IMR-90 (cell line): Measurements from ENCODE around the gene MOB1B. TPM values are rescaled to one million over a fixed set of nuclear protein-coding genes. Genes with fewer than 3 reads are reported as not detected.

ENCODE experiments used
- ATAC-seq: fragments of 200-7000 bp; cut with Tn5 transposase; 2 replicates; pipeline ENCODE4 v1.9.1; 2020; ENCODE audit warnings: low read depth, mild to moderate bottlenecking, moderate library complexity
- BruUV-seq: library from RNA; stranded (reverse); fragments of 400-500 nt; replicated peaks from 2 replicates; lab custom pipeline; 2021; lab: Mats Ljungman, UMichigan
- CTCF ChIA-PET: fragments of 300-600 bp; formaldehyde crosslinking; extraction: SDS; loops from one replicate; lab custom pipeline; 2021; ENCODE audit warnings: antibody characterized with exemption; lab: Yijun Ruan, JAX
- POLR2A ChIA-PET: fragments of 300-600 bp; sonication (Branson Sonifier 250); formaldehyde crosslinking; loops from one replicate; lab custom pipeline; 2022; ENCODE audit warnings: antibody characterized with exemption; ENCODE audit not compliant: unreplicated experiment; lab: Charles Lee
- DNase-seq: peaks from one replicate; pipeline ENCODE4 v3.0.0; 2013
- H2AFZ ChIP-seq: replicated peaks from 2 replicates; pipeline ENCODE3; 2013; ENCODE audit warnings: low read length, mild to moderate bottlenecking; ENCODE audit not compliant: poor library complexity
- H2AK5ac ChIP-seq: 2 replicates; pipeline ENCODE4 v1.6.1; 2013; ENCODE audit warnings: low read depth, low read length, inconsistent platforms
- H2AK9ac ChIP-seq: replicated peaks from 2 replicates; pipeline ENCODE3; 2013; ENCODE audit warnings: mild to moderate bottlenecking, low read depth, low read length, moderate library complexity; ENCODE audit not compliant: poor library complexity
- H2BK120ac ChIP-seq: 2 replicates; pipeline ENCODE4 v1.6.1; 2013; ENCODE audit warnings: low read depth, low read length, inconsistent platforms
- H2BK15ac ChIP-seq: 3 replicates; pipeline ENCODE4 v1.6.1; 2013; ENCODE audit warnings: low read depth, low read length, inconsistent platforms
- H2BK20ac ChIP-seq: 2 replicates; pipeline ENCODE4 v1.6.1; 2013; ENCODE audit warnings: low read depth, mild to moderate bottlenecking, inconsistent platforms, low read length, moderate library complexity
- H2BK5ac ChIP-seq: 2 replicates; pipeline ENCODE4 v1.6.1; 2013; ENCODE audit warnings: mild to moderate bottlenecking, low read depth, low read length, inconsistent platforms; ENCODE audit not compliant: poor library complexity, severe bottlenecking
- H3K14ac ChIP-seq: replicated peaks from 2 replicates; pipeline ENCODE4 v1.6.1; 2013; ENCODE audit warnings: low read depth, low read length, inconsistent platforms
- H3K18ac ChIP-seq: 2 replicates; pipeline ENCODE4 v1.6.1; 2013; ENCODE audit warnings: low read depth, low read length, control low read depth
- H3K23ac ChIP-seq: 2 replicates; pipeline ENCODE4 v1.6.1; 2013; ENCODE audit warnings: low read depth, low read length, inconsistent platforms
- H3K27ac ChIP-seq: 2 replicates; pipeline ENCODE4 v1.5.1; 2013; ENCODE audit warnings: mild to moderate bottlenecking, control low read depth, low read length; ENCODE audit not compliant: insufficient read depth
- H3K27me3 ChIP-seq: 2 replicates; pipeline ENCODE4 v1.6.1; 2013; ENCODE audit warnings: low read length; ENCODE audit not compliant: control insufficient read depth, insufficient read depth
- H3K36me3 ChIP-seq: 2 replicates; pipeline ENCODE4 v1.6.1; 2013; ENCODE audit warnings: low read length, mixed read lengths; ENCODE audit not compliant: control insufficient read depth, insufficient read depth
- H3K4ac ChIP-seq: 2 replicates; pipeline ENCODE4 v1.6.1; 2013; ENCODE audit warnings: low read depth, low read length, inconsistent platforms
- H3K4me1 ChIP-seq: 2 replicates; pipeline ENCODE4 v1.6.1; 2013; ENCODE audit warnings: low read length, mixed read lengths; ENCODE audit not compliant: control insufficient read depth, insufficient read depth
- H3K4me2 ChIP-seq: 2 replicates; pipeline ENCODE4 v1.6.1; 2013; ENCODE audit warnings: low read depth, mild to moderate bottlenecking, control low read depth, low read length, moderate library complexity
- H3K4me3 ChIP-seq: 2 replicates; pipeline ENCODE4 v1.5.1; 2013; ENCODE audit warnings: low read depth, mild to moderate bottlenecking, control low read depth, low read length, moderate library complexity; ENCODE audit not compliant: insufficient read depth
- H3K56ac ChIP-seq: 2 replicates; pipeline ENCODE4 v1.6.1; 2013; ENCODE audit warnings: low read length, inconsistent platforms; ENCODE audit not compliant: insufficient read depth; ENCODE audit errors: extremely low read depth
- H3K79me1 ChIP-seq, 2 experiments: 2 replicates each; pipeline ENCODE4 v1.6.1; 2013; ENCODE audit warnings: low read length in 2 of 2, inconsistent platforms in 1 of 2, low read depth in 1 of 2
- H3K9ac ChIP-seq: 2 replicates; pipeline ENCODE4 v1.6.1; 2013; ENCODE audit warnings: low read depth, low read length, control low read depth
- H3K9me1 ChIP-seq: 2 replicates; pipeline ENCODE4 v1.6.1; 2013; ENCODE audit warnings: low read length, inconsistent platforms; ENCODE audit not compliant: insufficient read depth
- H3K9me3 ChIP-seq: 2 replicates; pipeline ENCODE4 v1.6.1; 2013; ENCODE audit warnings: low read length; ENCODE audit not compliant: control insufficient read depth, insufficient read depth
- H4K20me1 ChIP-seq: 2 replicates; pipeline ENCODE4 v1.6.1; 2013; ENCODE audit warnings: low read length, inconsistent platforms; ENCODE audit not compliant: insufficient read depth
- H4K5ac ChIP-seq: 2 replicates; pipeline ENCODE4 v1.6.1; 2013; ENCODE audit warnings: mild to moderate bottlenecking, low read depth, low read length, control low read depth
- H4K8ac ChIP-seq, 2 experiments: 2 replicates each; pipeline ENCODE4 v1.6.1; 2013; ENCODE audit warnings: low read depth in 2 of 2, low read length in 2 of 2, control low read depth in 1 of 2, inconsistent platforms in 1 of 2
- H4K91ac ChIP-seq: 2 replicates; pipeline ENCODE4 v1.6.1; 2013; ENCODE audit warnings: low read depth, low read length, inconsistent platforms; ENCODE audit not compliant: insufficient read depth
- BHLHE40 ChIP-seq: fragments of 150-350 bp; IDR thresholded peaks from 2 replicates; pipeline ENCODE4 v1.6.1; 2016; ENCODE audit warnings: mild to moderate bottlenecking, low read depth, low read length
- CEBPB ChIP-seq: IDR thresholded peaks from 2 replicates; pipeline ENCODE4 v1.6.1; 2012; ENCODE audit warnings: low read depth, low read length, improper control_type of control experiment
- CHD1 ChIP-seq: IDR thresholded peaks from 2 replicates; pipeline ENCODE4 v1.6.1; 2012; ENCODE audit warnings: low read depth, low read length, improper control_type of control experiment
- FOS ChIP-seq: fragments of 150-350 bp; IDR thresholded peaks from 2 replicates; pipeline ENCODE4 v1.6.1; 2016; ENCODE audit warnings: low read depth, low read length
- MAFK ChIP-seq: IDR thresholded peaks from 2 replicates; pipeline ENCODE4 v1.6.1; 2012; ENCODE audit warnings: low read depth, low read length, improper control_type of control experiment
- MAZ ChIP-seq: IDR thresholded peaks from 2 replicates; pipeline ENCODE4 v1.6.1; 2012; ENCODE audit warnings: low read depth, mild to moderate bottlenecking, low read length, improper control_type of control experiment, moderate library complexity, borderline replicate concordance
- MXI1 ChIP-seq: IDR thresholded peaks from 2 replicates; pipeline ENCODE4 v1.6.1; 2012; ENCODE audit warnings: low read depth, mild to moderate bottlenecking, low read length, moderate library complexity, borderline replicate concordance
- NFE2L2 ChIP-seq: fragments of 150-350 bp; IDR thresholded peaks from 2 replicates; pipeline ENCODE4 v1.6.1; 2016; ENCODE audit warnings: low read depth, mild to moderate bottlenecking, low read length
- POLR2A ChIP-seq: IDR thresholded peaks from 2 replicates; pipeline ENCODE4 v1.6.1; 2012; ENCODE audit warnings: mild to moderate bottlenecking, low read depth, low read length
- RCOR1 ChIP-seq: IDR thresholded peaks from 2 replicates; pipeline ENCODE4 v1.6.1; 2012; ENCODE audit warnings: mild to moderate bottlenecking, low read length, improper control_type of control experiment; ENCODE audit not compliant: insufficient replicate concordance
- RFX5 ChIP-seq: IDR thresholded peaks from 2 replicates; pipeline ENCODE4 v1.8.0; 2012; ENCODE audit warnings: low read depth, mild to moderate bottlenecking, low read length, moderate library complexity
- SMC3 ChIP-seq: fragments of 150-350 bp; IDR thresholded peaks from 2 replicates; pipeline ENCODE4 v1.6.1; 2016; ENCODE audit warnings: low read depth, mild to moderate bottlenecking, antibody characterized with exemption, low read length, moderate library complexity
- WGBS, 2 experiments: methylation state at CpG; one replicate each; pipeline versions ENCODE4 v1.1.5 to v1.1.7; 2013; ENCODE audit warnings: missing lambda C conversion rate in 2 of 2; ENCODE audit not compliant: insufficient read length in 1 of 2; ENCODE audit errors: extremely low coverage in 2 of 2; 5-methylcytosine and 5-hydroxymethylcytosine counted together
- dilution Hi-C: fragments of 300-500 bp; cut with HindIII; formaldehyde crosslinking; loops from one replicate; pipeline ENCODE4 v1.14.3; 2018; ENCODE audit warnings: low sequenced_read_pairs; ENCODE audit not compliant: unreplicated experiment
- in situ Hi-C: fragments of 300-500 bp; cut with MboI; formaldehyde crosslinking; loops from 3 replicates; pipeline ENCODE4 v1.14.3; 2019; ENCODE audit warnings: low sequenced_read_pairs, inconsistent platforms, mixed read lengths
- intact Hi-C: fragments of 100-400 bp; cut with micrococcal nuclease; formaldehyde crosslinking; loops from 2 replicates; pipeline ENCODE4 v1.10.0; 2022
- polyA plus RNA-seq, 3 experiments: library from polyadenylated mRNA; depleted of rRNA; stranded (reverse); fragments of >200 nt; gene quantifications; 2 replicates each; pipeline ENCODE4 v1.2.3, GENCODE V29; 2012; ENCODE audit warnings: low replicate concordance in 1 of 3
- total RNA-seq: library from RNA; depleted of rRNA; stranded (reverse); fragments of >200 nt; gene quantifications from 2 replicates; pipeline ENCODE4 v1.2.3, GENCODE V29; 2012
- TF ChIP-seq, protein P1 (sequence below): conservative IDR thresholded peaks from 2 replicates; pipeline ENCODE4 v1.5.1; 2012; ENCODE audit warnings: mild to moderate bottlenecking, low read depth, low read length, improper control_type of control experiment
- TF ChIP-seq, protein P2 (sequence below): fragments of 150-350 bp; IDR thresholded peaks from 2 replicates; pipeline ENCODE4 v1.6.1; 2017; ENCODE audit warnings: mild to moderate bottlenecking, antibody characterized with exemption, low read length, low read depth
- TF ChIP-seq, protein P3 (sequence below): fragments of 150-350 bp; IDR thresholded peaks from 2 replicates; pipeline ENCODE4 v1.6.1; 2016; ENCODE audit warnings: low read depth, mild to moderate bottlenecking, low read length, moderate library complexity, borderline replicate concordance

Gene MOB1B
- total and polyA plus RNA-seq, 2 of the 4 experiments (the other 2 are of a cell fraction), result 5.7 to 6.8 TPM

DNA sequence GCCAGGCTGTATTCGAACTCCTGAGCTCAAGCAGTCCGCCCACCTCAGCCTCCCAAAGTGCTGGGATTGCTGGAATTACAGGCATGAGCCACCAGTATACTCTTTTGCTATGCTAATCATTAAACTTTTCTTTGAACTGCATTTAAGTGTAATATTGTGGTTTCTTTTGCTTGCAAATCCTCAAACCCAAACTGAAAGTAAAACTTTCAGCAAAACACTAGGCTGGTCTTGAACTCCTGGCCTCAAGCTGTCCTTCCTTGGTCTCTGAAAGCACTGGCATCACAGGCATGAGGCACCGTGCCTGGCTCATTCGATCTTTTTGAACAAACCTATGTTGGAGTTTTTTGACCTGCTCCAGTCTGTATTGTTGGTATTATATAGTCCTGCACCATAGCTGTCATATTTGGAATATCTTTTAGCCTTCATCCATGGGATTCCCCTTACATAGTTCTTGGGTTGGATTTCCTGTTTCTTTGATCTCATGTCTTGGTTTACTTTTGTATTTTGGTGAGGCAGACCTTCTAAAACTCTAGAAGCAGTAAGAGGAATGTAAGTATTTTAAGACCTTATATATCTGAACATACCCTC lies 34.1 kb downstream of the MOB1B start:
- Histone ChIP-seq H3K36me3 (no peaks in the 10 kb centered on the region), H3K4me3 (no peak overlapping the region), H3K79me1 (peaks cover 24 to 57% of the 10 kb centered on the region in 2 experiments), H3K4ac (no peak overlapping the region), H2BK15ac (no peak overlapping the region), H4K20me1 (peaks cover 25% of the 10 kb centered on the region), H4K8ac (peak overlapping the region in 1 of 2 experiments; percentile 14; a peak in 1 of 4 replicates), H3K9ac (no peak overlapping the region), H3K9me3 (no peaks in the 10 kb centered on the region), H2BK20ac (no peak overlapping the region), H3K18ac (no peak overlapping the region; the same call in 1 of the 2 replicates), H3K27ac (no peak overlapping the region), H3K27me3 (no peaks in the 10 kb centered on the region), H2AFZ (no peak overlapping the region), H2AK9ac (no peak overlapping the region), H2BK120ac (no peak overlapping the region), H3K56ac (peak overlapping the region; percentile 4; the same call in 1 of the 2 replicates), H3K4me2 (peak overlapping the region; percentile 7; the same call in 1 of the 2 replicates), H3K23ac (no peak overlapping the region), H4K91ac (no peak overlapping the region), H4K5ac (no peak overlapping the region), H3K4me1 (peaks cover 3% of the 10 kb centered on the region; the same call in 1 of the 2 replicates), H2AK5ac (no peak overlapping the region), H2BK5ac (peak overlapping the region; percentile 18), H3K14ac (peak overlapping the region; percentile 79; the same call in 1 of the 2 replicates), H3K9me1 (peaks cover 10% of the 10 kb centered on the region)
- WGBS, 2 experiments, result no CpG with 5 or more reads among the region's 4 CpGs
- dilution Hi-C loops, result no loop called here
- ATAC-seq, result peak; percentile 82
- intact Hi-C loops, result no loop called here
- BruUV-seq, result no TSS peak
- POLR2A ChIA-PET, result no interaction called here
- in situ Hi-C loops, result no loop called here
- DNase-seq, result peak; percentile 61
- CTCF ChIA-PET, result interaction anchor here (0.6 to 0.7 kb wide), 2 partner anchors 32 to 53 kb away, joined by 3 to 4 read pairs; no protein-coding TSS in a partner anchor
- TF ChIP-seq FOS, result no peak
- TF ChIP-seq MAFK, result no peak
- TF ChIP-seq MXI1, result no peak
- TF ChIP-seq, protein P1, sequence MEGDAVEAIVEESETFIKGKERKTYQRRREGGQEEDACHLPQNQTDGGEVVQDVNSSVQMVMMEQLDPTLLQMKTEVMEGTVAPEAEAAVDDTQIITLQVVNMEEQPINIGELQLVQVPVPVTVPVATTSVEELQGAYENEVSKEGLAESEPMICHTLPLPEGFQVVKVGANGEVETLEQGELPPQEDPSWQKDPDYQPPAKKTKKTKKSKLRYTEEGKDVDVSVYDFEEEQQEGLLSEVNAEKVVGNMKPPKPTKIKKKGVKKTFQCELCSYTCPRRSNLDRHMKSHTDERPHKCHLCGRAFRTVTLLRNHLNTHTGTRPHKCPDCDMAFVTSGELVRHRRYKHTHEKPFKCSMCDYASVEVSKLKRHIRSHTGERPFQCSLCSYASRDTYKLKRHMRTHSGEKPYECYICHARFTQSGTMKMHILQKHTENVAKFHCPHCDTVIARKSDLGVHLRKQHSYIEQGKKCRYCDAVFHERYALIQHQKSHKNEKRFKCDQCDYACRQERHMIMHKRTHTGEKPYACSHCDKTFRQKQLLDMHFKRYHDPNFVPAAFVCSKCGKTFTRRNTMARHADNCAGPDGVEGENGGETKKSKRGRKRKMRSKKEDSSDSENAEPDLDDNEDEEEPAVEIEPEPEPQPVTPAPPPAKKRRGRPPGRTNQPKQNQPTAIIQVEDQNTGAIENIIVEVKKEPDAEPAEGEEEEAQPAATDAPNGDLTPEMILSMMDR, result no peak
- no peak for TF ChIP-seq SMC3
- no peak for TF ChIP-seq POLR2A
- TF ChIP-seq RFX5, result no peak
- TF ChIP-seq NFE2L2, result no peak
- TF ChIP-seq, protein P2, sequence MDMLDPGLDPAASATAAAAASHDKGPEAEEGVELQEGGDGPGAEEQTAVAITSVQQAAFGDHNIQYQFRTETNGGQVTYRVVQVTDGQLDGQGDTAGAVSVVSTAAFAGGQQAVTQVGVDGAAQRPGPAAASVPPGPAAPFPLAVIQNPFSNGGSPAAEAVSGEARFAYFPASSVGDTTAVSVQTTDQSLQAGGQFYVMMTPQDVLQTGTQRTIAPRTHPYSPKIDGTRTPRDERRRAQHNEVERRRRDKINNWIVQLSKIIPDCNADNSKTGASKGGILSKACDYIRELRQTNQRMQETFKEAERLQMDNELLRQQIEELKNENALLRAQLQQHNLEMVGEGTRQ, result no peak
- TF ChIP-seq BHLHE40, result no peak
- no peak for TF ChIP-seq CHD1
- no peak for TF ChIP-seq MAZ
- no peak for TF ChIP-seq RCOR1
- TF ChIP-seq, protein P3, sequence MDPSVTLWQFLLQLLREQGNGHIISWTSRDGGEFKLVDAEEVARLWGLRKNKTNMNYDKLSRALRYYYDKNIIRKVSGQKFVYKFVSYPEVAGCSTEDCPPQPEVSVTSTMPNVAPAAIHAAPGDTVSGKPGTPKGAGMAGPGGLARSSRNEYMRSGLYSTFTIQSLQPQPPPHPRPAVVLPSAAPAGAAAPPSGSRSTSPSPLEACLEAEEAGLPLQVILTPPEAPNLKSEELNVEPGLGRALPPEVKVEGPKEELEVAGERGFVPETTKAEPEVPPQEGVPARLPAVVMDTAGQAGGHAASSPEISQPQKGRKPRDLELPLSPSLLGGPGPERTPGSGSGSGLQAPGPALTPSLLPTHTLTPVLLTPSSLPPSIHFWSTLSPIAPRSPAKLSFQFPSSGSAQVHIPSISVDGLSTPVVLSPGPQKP, result no peak
- no peak for TF ChIP-seq CEBPB
